Ovary (tissue), 9 donors: ENCODE results near the gene GPHN. TPM values are rescaled to one million over a fixed set of nuclear protein-coding genes. Genes with fewer than 3 reads are reported as not detected.

ENCODE experiments used
- DNase-seq, 5 donors: peaks; one replicate each; pipeline ENCODE4 v3.0.0-alpha.2; 2019 to 2020
- H3K27ac ChIP-seq, 2 donors: fragments of 200-600 bp; one replicate each; pipeline versions ENCODE4 v1.5.1 to v1.8.0; 2019 to 2022
- H3K27me3 ChIP-seq: fragments of 200-600 bp; one replicate; pipeline ENCODE4 v1.8.0; 2022
- H3K36me3 ChIP-seq: fragments of 200-600 bp; sonication (generic); one replicate; pipeline ENCODE4 v1.5.1; 2019
- H3K4me1 ChIP-seq: one replicate; pipeline ENCODE4 v1.8.1; 2013; ENCODE audit warnings: mild to moderate bottlenecking, moderate library complexity; ENCODE audit not compliant: insufficient read depth
- H3K4me3 ChIP-seq: fragments of 200-600 bp; sonication (generic); one replicate; pipeline ENCODE4 v1.5.1; 2017
- H3K9me3 ChIP-seq, 2 donors: fragments of 200-600 bp in 1 of 2; sonication (generic) in 1 of 2; one replicate each; pipeline versions ENCODE4 v1.5.1 to v1.8.1; 2013 to 2019; ENCODE audit warnings: mild to moderate bottlenecking in 1 of 2, moderate library complexity in 1 of 2
- EP300 ChIP-seq: sonication (generic); formaldehyde crosslinking; IDR thresholded peaks from one replicate; pipeline ENCODE4 v1.6.1; 2017; ENCODE audit warnings: antibody characterized with exemption
- POLR2A ChIP-seq: fragments of 450-650 bp; IDR thresholded peaks from one replicate; pipeline ENCODE4 v1.6.1; 2017; ENCODE audit warnings: antibody characterized with exemption, mild to moderate bottlenecking, moderate library complexity
- WGBS, 3 donors: extraction: QIAGEN DNeasy Blood & Tissue Kit in 1 of 3; methylation state at CpG; one replicate each; pipeline versions ENCODE4 v1.1.5 to v1.1.7; 2013 to 2017; 5-methylcytosine and 5-hydroxymethylcytosine counted together
- intact Hi-C, 4 donors: fragments of 100-400 bp; cut with DNase I; formaldehyde crosslinking; loops; one replicate each; pipeline versions ENCODE4 v1.11.0 to v1.15.1; 2022 to 2023
- polyA plus RNA-seq, 2 donors: library from polyadenylated mRNA; stranded (reverse); fragments of 200-250 nt in 1 of 2; fragments of 350-450 nt in 1 of 2; fragmentation: Illumina TruSeq in 1 of 2; extraction: RNeasy Lipid Tissue Mini Kit (QIAGEN cat#74804) in 1 of 2; gene quantifications; one replicate each; pipeline ENCODE4 v1.2.3, GENCODE V29; 2013 to 2014
- total RNA-seq, 7 donors: library from RNA; depleted of rRNA in 2 of 7; stranded (reverse); fragments of >200 nt in 2 of 7; fragmentation: NEBNext Ultra II Directional in 3 of 7; extraction: Animal tissue kit (Norgen Biotek cat#: 25700) in 3 of 7; gene quantifications; one replicate each; pipeline versions ENCODE4 v1.1.0 to v1.2.4, GENCODE V29; 2016 to 2023
- TF ChIP-seq, protein P1 (sequence below), 3 donors: fragments of 450-650 bp in 2 of 3; fragments of 200-600 bp in 1 of 3; IDR thresholded peaks; one replicate each; pipeline versions ENCODE4 v1.5.1 to v1.8.0; 2016 to 2022; ENCODE audit warnings: antibody characterized with exemption in 3 of 3, mild to moderate bottlenecking in 1 of 3
- donor health status: DM: no; HTN: no; CAD: no; lungs with moderate emphysema.
- donor health status: DM: no; HTN: no; CAD: no.
- donor health status: Bipolar disorder and iron deficiency.
- donor health status: DM: yes; HTN: yes; CAD: no.
- donor health status: DM: no; HTN: no; CAD: no.
- donor health status: DM: yes; HTN: yes; CAD: no.

The GPHN gene
- total and polyA plus RNA-seq, 9 donors: 8.3 to 44.9 (median 20.3) TPM

DNA sequence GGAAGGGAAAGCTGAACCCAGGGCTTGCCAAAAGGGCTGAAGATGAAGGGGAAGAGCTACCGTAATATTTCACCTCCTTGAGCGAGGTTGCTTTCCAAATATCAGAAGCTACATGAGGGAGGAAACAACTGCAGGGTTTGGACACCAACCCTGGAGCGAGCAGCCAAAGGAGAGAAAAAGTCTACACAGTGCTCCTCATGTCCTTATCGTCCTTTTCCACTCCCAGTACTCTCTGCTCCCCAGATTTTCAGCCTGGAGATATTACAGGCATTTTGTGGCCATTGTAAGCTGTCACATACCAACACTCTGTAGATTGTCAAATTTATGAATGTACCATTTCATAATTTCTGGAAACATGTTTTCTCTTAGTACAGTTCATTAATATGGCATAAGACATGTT lies 115.9 kb downstream of the GPHN start:
- H3K27ac ChIP-seq: no peak overlapping the region
- no peak overlapping the region for H3K4me3 ChIP-seq

DNA sequence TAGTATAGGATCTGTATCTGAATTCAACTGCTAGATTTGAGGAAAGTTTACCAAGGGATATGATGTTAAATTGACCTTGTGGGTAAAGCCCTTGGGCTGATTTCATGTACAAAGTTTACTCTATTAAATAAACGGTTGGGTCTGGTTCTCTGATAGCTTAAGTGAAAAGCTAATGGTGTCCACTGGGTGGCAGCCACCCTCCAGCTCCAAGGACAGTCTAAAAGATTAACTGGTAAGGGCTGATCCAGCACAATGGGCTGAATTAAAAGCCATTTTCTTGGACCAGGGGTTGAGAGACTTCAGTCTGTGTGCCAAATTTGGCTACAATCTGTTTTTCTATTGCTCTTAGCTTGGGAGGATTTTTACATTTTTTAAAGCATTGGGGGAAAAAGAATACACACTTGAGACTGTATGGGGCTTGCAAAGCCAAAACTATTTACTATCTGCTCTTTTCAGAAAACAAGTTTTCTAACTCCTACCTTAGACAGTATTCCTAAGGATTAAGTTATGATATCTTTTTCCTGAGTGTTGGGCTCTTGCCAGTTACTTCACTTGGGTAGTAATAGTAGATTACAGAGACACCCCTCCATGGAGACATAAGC lies 116.5 kb downstream of the GPHN start:
- H3K9me3 ChIP-seq: no peaks in the 10 kb centered on the region
- peaks cover 3% of the 10 kb centered on the region for H3K4me1 ChIP-seq
- no peak overlapping the region for H3K4me3 ChIP-seq
- no peaks in the 10 kb centered on the region for H3K27me3 ChIP-seq
- TF ChIP-seq EP300: no peak
- TF ChIP-seq, protein P1, sequence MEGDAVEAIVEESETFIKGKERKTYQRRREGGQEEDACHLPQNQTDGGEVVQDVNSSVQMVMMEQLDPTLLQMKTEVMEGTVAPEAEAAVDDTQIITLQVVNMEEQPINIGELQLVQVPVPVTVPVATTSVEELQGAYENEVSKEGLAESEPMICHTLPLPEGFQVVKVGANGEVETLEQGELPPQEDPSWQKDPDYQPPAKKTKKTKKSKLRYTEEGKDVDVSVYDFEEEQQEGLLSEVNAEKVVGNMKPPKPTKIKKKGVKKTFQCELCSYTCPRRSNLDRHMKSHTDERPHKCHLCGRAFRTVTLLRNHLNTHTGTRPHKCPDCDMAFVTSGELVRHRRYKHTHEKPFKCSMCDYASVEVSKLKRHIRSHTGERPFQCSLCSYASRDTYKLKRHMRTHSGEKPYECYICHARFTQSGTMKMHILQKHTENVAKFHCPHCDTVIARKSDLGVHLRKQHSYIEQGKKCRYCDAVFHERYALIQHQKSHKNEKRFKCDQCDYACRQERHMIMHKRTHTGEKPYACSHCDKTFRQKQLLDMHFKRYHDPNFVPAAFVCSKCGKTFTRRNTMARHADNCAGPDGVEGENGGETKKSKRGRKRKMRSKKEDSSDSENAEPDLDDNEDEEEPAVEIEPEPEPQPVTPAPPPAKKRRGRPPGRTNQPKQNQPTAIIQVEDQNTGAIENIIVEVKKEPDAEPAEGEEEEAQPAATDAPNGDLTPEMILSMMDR (IDR thresholded peaks at IDR 0.05): no peak
- TF ChIP-seq POLR2A: no peak
- no peak overlapping the region for H3K27ac ChIP-seq
- intact Hi-C loops: no loop called here
- H3K36me3 ChIP-seq: no peaks in the 10 kb centered on the region
- WGBS, 3 donors: 3 to 15% (median 9%) methylated on average over 1 of the region's 1 CpG
- DNase-seq: peak in 3 of 5 donors; percentile 32 to 36 (median 35)

More for the DNA sequence above, 115.9 kb downstream of the GPHN start:
- WGBS, 3 donors: 67 to 89% (median 87%) methylated on average over 4 of the region's 4 CpGs
- Histone ChIP-seq H3K9me3 (no peaks in the 10 kb centered on the region), H3K27me3 (no peaks in the 10 kb centered on the region), H3K36me3 (no peaks in the 10 kb centered on the region), H3K4me1 (peaks cover 3% of the 10 kb centered on the region)
- intact Hi-C loops: no loop called here
- TF ChIP-seq, protein P1 (IDR thresholded peaks at IDR 0.05): no peak
- TF ChIP-seq EP300: no peak
- no peak for TF ChIP-seq POLR2A
- no peak for DNase-seq

DNA sequence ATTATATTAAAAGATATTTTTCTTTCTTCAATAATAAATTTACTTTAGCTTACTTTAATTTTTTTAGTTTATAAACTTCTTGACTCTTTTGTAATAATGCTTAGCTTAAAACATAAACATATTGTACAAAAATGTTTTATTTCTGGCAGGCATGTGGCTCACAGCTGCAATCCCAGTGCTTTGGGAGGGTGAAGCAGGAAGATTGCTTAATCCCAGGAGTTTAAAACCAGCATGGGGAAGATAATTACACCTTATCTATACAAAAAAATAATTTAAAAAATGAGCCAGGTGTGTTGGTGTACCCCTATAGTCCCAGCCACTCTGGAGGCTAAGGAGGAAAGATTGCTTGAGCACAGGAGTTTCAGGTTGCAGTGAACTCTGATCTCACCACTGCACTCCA lies 120.7 kb downstream of the GPHN start:
- TF ChIP-seq, protein P1 (IDR thresholded peaks at IDR 0.05): no peak
- TF ChIP-seq EP300: no peak
- no peak for TF ChIP-seq POLR2A
- H3K27me3 ChIP-seq: no peaks in the 10 kb centered on the region
- peaks cover 3% of the 10 kb centered on the region for H3K4me1 ChIP-seq
- H3K4me3 ChIP-seq: no peak overlapping the region
- no peaks in the 10 kb centered on the region for H3K9me3 ChIP-seq
- no peaks in the 10 kb centered on the region for H3K36me3 ChIP-seq
- no peak overlapping the region for H3K27ac ChIP-seq
- DNase-seq: no peak
- intact Hi-C loops: no loop called here

DNA sequence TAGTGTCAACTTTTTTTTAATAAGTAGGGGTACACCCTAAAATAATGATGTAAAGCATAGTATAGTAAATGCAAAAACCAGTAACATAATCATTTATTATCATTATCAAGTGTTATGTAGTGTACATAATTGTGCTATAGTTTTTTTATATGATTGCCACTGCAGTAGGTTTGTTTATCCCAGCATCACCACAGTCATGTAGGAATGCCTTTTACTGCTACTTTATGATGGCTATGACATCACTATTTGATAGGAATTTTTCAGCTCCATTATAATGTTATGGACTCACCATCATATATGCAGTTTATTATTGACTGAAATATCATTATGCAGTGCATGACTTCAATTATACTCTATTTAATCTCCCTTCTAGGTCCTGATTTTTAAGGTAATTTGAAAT lies 121.6 kb downstream of the GPHN start:
- intact Hi-C loops: no loop called here
- Histone ChIP-seq H3K27me3 (no peaks in the 10 kb centered on the region), H3K27ac (no peak overlapping the region), H3K4me1 (peaks cover 3% of the 10 kb centered on the region), H3K9me3 (no peaks in the 10 kb centered on the region), H3K36me3 (no peaks in the 10 kb centered on the region), H3K4me3 (no peak overlapping the region)
- TF ChIP-seq EP300 (no peak), POLR2A (no peak)
- TF ChIP-seq, protein P1 (IDR thresholded peaks at IDR 0.05): no peak
- no peak for DNase-seq
